MCF 10A (cell line): Measurements from ENCODE around the gene SLC22A7. TPM values are rescaled to one million over a fixed set of nuclear protein-coding genes. Genes with fewer than 3 reads are reported as not detected.

Source experiments
- BruUV-seq: library from RNA; stranded (reverse); fragments of 400-500 nt; replicated peaks from 2 replicates; lab custom pipeline; 2021; lab: Mats Ljungman, UMichigan
- CTCF ChIA-PET: fragments of 300-600 bp; sonication (Branson Sonifier 250); formaldehyde crosslinking; extraction: SDS; loops from one replicate; lab custom pipeline; 2021; ENCODE audit warnings: antibody characterized with exemption, inconsistent platforms; lab: Yijun Ruan, JAX
- POLR2A ChIA-PET: fragments of 300-600, 350-650 bp; sonication (Branson Sonifier 250); formaldehyde crosslinking; extraction: SDS; loops from one replicate; lab custom pipeline; 2020; ENCODE audit warnings: antibody characterized with exemption, inconsistent platforms; lab: Yijun Ruan, JAX
- DNase-seq: peaks from one replicate; pipeline ENCODE4 v3.0.0-alpha.2; 2018; ENCODE audit not compliant: unreplicated experiment
- H3K27ac Mint-ChIP-seq: one replicate; pipeline ENCODE4 v1.8.0; 2022; ENCODE audit warnings: mild to moderate bottlenecking, low read depth, mixed read lengths; ENCODE audit not compliant: unreplicated experiment
- H3K27me3 Mint-ChIP-seq: one replicate; pipeline ENCODE4 v1.8.0; 2022; ENCODE audit warnings: mixed read lengths; ENCODE audit not compliant: insufficient read depth, unreplicated experiment
- H3K36me3 Mint-ChIP-seq: one replicate; pipeline ENCODE4 v1.8.0; 2022; ENCODE audit warnings: mild to moderate bottlenecking, moderate library complexity, mixed read lengths; ENCODE audit not compliant: insufficient read depth, unreplicated experiment
- H3K4me1 Mint-ChIP-seq: one replicate; pipeline ENCODE4 v1.8.0; 2022; ENCODE audit warnings: mixed read lengths; ENCODE audit not compliant: insufficient read depth, unreplicated experiment
- H3K4me3 Mint-ChIP-seq: one replicate; pipeline ENCODE4 v1.8.0; 2022; ENCODE audit warnings: mild to moderate bottlenecking, moderate library complexity, mixed read lengths; ENCODE audit not compliant: unreplicated experiment
- H3K9me3 Mint-ChIP-seq: one replicate; pipeline ENCODE4 v1.8.0; 2022; ENCODE audit warnings: mixed read lengths; ENCODE audit not compliant: unreplicated experiment
- CTCF ChIP-seq: fragments of 200-600 bp; IDR thresholded peaks from one replicate; pipeline ENCODE4 v1.8.0; 2022; ENCODE audit warnings: antibody characterized with exemption, mild to moderate bottlenecking; ENCODE audit not compliant: unreplicated experiment
- intact Hi-C: fragments of 100-400 bp; cut with micrococcal nuclease; formaldehyde crosslinking; loops from 2 replicates; pipeline ENCODE4 v1.14.1; 2022
- total RNA-seq: library from RNA; stranded (reverse); gene quantifications from 2 replicates; pipeline ENCODE4 v1.2.3, GENCODE V29; 2022

The SLC22A7 gene
- total RNA-seq, 1 experiment from 2014 or later = not detected

- POLR2A ChIA-PET = no interaction called here
- BruUV-seq = no TSS peak
- H3K36me3 Mint-ChIP-seq = peaks cover 6% of the 10 kb centered on the region
- H3K27me3 Mint-ChIP-seq = peaks cover 25% of the 10 kb centered on the region
- CTCF ChIA-PET = interaction anchor here (0.9 kb wide), 1 partner anchor 42 kb away, joined by 7 read pairs; no protein-coding TSS in a partner anchor
- DNase-seq = no peak
- H3K27ac Mint-ChIP-seq = no peak overlapping the region
- H3K4me1 Mint-ChIP-seq = peaks cover 5% of the 10 kb centered on the region
- intact Hi-C loops = no loop called here
- H3K9me3 Mint-ChIP-seq = no peaks in the 10 kb centered on the region
- H3K4me3 Mint-ChIP-seq = no peak overlapping the region
- TF ChIP-seq CTCF = no peak
Observed at GRCh38 chr6:43280234-43280633, 17.8 kb upstream of the SLC22A7 start.

GRCh38 chr6:43282060-43282459 lies 16.0 kb upstream of the SLC22A7 start:
- no peak for DNase-seq
- H3K9me3 Mint-ChIP-seq = no peaks in the 10 kb centered on the region
- no TSS peak for BruUV-seq
- POLR2A ChIA-PET = interaction anchor here (0.6 kb wide), 1 partner anchor 292 kb away, joined by 3 read pairs; no protein-coding TSS in a partner anchor
- H3K4me1 Mint-ChIP-seq = peaks cover 5% of the 10 kb centered on the region
- H3K27me3 Mint-ChIP-seq = peaks cover 40% of the 10 kb centered on the region
- H3K36me3 Mint-ChIP-seq = peaks cover 6% of the 10 kb centered on the region
- H3K27ac Mint-ChIP-seq = no peak overlapping the region
- H3K4me3 Mint-ChIP-seq = no peak overlapping the region
- CTCF ChIA-PET = no interaction called here
- intact Hi-C loops = no loop called here
- no peak for TF ChIP-seq CTCF

- Mint-ChIP-seq H3K4me1 (peaks cover 5% of the 10 kb centered on the region), H3K36me3 (peaks cover 6% of the 10 kb centered on the region), H3K4me3 (no peak overlapping the region), H3K27me3 (peaks cover 40% of the 10 kb centered on the region), H3K27ac (no peak overlapping the region), H3K9me3 (no peaks in the 10 kb centered on the region)
- POLR2A ChIA-PET = interaction anchor here (0.6 kb wide), 1 partner anchor 291 kb away, joined by 3 read pairs; no protein-coding TSS in a partner anchor
- DNase-seq = no peak
- CTCF ChIA-PET = no interaction called here
- TF ChIP-seq CTCF = no peak
- no TSS peak for BruUV-seq
- intact Hi-C loops = no loop called here
Observed at GRCh38 chr6:43282636-43283513, 15.2 kb upstream of the SLC22A7 start.

- Mint-ChIP-seq H3K4me3 (no peak overlapping the region), H3K27me3 (peaks cover 40% of the 10 kb centered on the region), H3K9me3 (no peaks in the 10 kb centered on the region), H3K36me3 (peaks cover 3% of the 10 kb centered on the region), H3K27ac (no peak overlapping the region), H3K4me1 (peaks cover 3% of the 10 kb centered on the region)
- TF ChIP-seq CTCF = no peak
- no peak for DNase-seq
- POLR2A ChIA-PET = no interaction called here
- intact Hi-C loops = no loop called here
- CTCF ChIA-PET = no interaction called here
- BruUV-seq = no TSS peak
Observed at GRCh38 chr6:43283514-43283901, 14.6 kb upstream of the SLC22A7 start.
